Esophagus squamous epithelium (tissue), 5 donors: ENCODE measurements around the gene ACP5. TPM values are rescaled to one million over a fixed set of nuclear protein-coding genes. Genes with fewer than 3 reads are reported as not detected.

Experiments used
- DNase-seq: peaks from one replicate; lab custom pipeline; 2025; lab: John Stamatoyannopoulos, UW
- H3K27ac ChIP-seq, 4 donors: fragments of 200-600 bp; sonication (generic); one replicate each; pipeline ENCODE4 v1.5.1; 2016 to 2019; ENCODE audit warnings: mild to moderate bottlenecking in 1 of 4
- H3K27me3 ChIP-seq, 4 donors: fragments of 200-600 bp; sonication (generic); 1 replicate in 3 of 4; 2 replicates in 1 of 4; pipeline versions ENCODE4 v1.5.1 to v1.6.0; 2017 to 2021; ENCODE audit warnings: antibody characterized with exemption in 1 of 4
- H3K36me3 ChIP-seq, 3 donors: fragments of 200-600 bp; sonication (generic); one replicate each; pipeline ENCODE4 v1.5.1; 2016 to 2019
- H3K4me1 ChIP-seq, 3 donors: fragments of 200-600 bp; sonication (generic); one replicate each; pipeline ENCODE4 v1.5.1; 2017 to 2019
- H3K4me3 ChIP-seq, 4 donors: fragments of 200-600 bp; sonication (generic); 1 replicate in 3 of 4; 2 replicates in 1 of 4; pipeline ENCODE4 v1.5.1; 2016 to 2019; ENCODE audit warnings: mild to moderate bottlenecking in 2 of 4, moderate library complexity in 1 of 4
- H3K9me3 ChIP-seq, 3 donors: fragments of 200-600 bp; sonication (generic); one replicate each; pipeline ENCODE4 v1.5.1; 2016 to 2019
- CTCF ChIP-seq, 6 experiments: fragments of 450-650 bp in 4 of 6; fragments of 200-600 bp in 2 of 6; sonication (generic) in 2 of 6; IDR thresholded peaks; one replicate each; pipeline ENCODE4 v1.5.1; 2016 to 2019; ENCODE audit warnings: antibody characterized with exemption in 6 of 6, mild to moderate bottlenecking in 4 of 6, moderate library complexity in 4 of 6
- POLR2A ChIP-seq, 4 donors: fragments of 450-650 bp; IDR thresholded peaks; one replicate each; pipeline ENCODE4 v1.6.1; 2017; ENCODE audit warnings: antibody characterized with exemption in 4 of 4, mild to moderate bottlenecking in 4 of 4, moderate library complexity in 3 of 4
- WGBS, 2 donors: methylation state at CpG; one replicate each; pipeline ENCODE4 v1.1.5; 2018; 5-methylcytosine and 5-hydroxymethylcytosine counted together
- intact Hi-C: fragments of 100-400 bp; cut with DNase I; formaldehyde crosslinking; loops from one replicate; pipeline ENCODE4 v1.15.0; 2022
- total RNA-seq, 4 donors: library from RNA; depleted of rRNA; stranded (reverse); fragments of >200 nt; gene quantifications; one replicate each; pipeline ENCODE4 v1.1.0, GENCODE V29; 2016
- donor health status: DM: yes; HTN: yes; CAD: no.

Gene ACP5
- total RNA-seq, 4 donors from 2014 or later: 12.2 to 61.9 (median 33.0) TPM

- Histone ChIP-seq H3K4me1 (peaks cover 8 to 42% (median 25%) of the 10 kb centered on the region in 3 donors), H3K36me3 (peaks cover 4 to 25% (median 5%) of the 10 kb centered on the region in 3 donors), H3K9me3 (no peaks in the 10 kb centered on the region), H3K27ac (peak within 1 kb of the TSS; percentile 77 to 89 (median 81)), H3K4me3 (peak within 1 kb of the TSS; percentile 62 to 94 (median 84)), H3K27me3 (no peaks in the 10 kb centered on the region)
- DNase-seq: peak; percentile 87
- intact Hi-C loops: no loop called here
- 5 to 6% methylated on average over 23 to 36 of the region's 57 CpGs for WGBS, 2 donors
- peak in 4 of 6 experiments; percentile 17 to 48 (median 22) for TF ChIP-seq CTCF (IDR thresholded peaks at IDR 0.05)
- TF ChIP-seq POLR2A (IDR thresholded peaks at IDR 0.05): peak in 3 of 4 donors; percentile 62 to 83 (median 82)
Observed at GRCh38 chr19:11558881-11559828, 18.3 kb downstream of the ACP5 start, which contains the start of gene ELOF1. Gene ELOF1 (minus strand): TSS chr19:11559230. CDS start chr19:11554347, 4,883 bp downstream.

GRCh38 chr19:11556634-11557420, 20.6 kb downstream of the ACP5 start:
- Histone ChIP-seq H3K9me3 (no peaks in the 10 kb centered on the region), H3K27ac (no peak overlapping the region), H3K4me1 (peaks cover 8 to 42% (median 25%) of the 10 kb centered on the region in 3 donors), H3K36me3 (peaks cover 11 to 48% (median 12%) of the 10 kb centered on the region in 3 donors), H3K27me3 (no peaks in the 10 kb centered on the region), H3K4me3 (no peak overlapping the region)
- 63 to 100% methylated on average over 1 to 2 of the region's 4 CpGs for WGBS, 2 donors
- intact Hi-C loops: no loop called here
- no peak for DNase-seq
- TF ChIP-seq POLR2A (IDR thresholded peaks at IDR 0.05) (no peak), CTCF (IDR thresholded peaks at IDR 0.05) (no peak)

GRCh38 chr19:11555246-11555645, 22.2 kb downstream of the ACP5 start:
- no peak overlapping the region for H3K4me3 ChIP-seq
- DNase-seq: no peak
- H3K27me3 ChIP-seq: no peaks in the 10 kb centered on the region
- peaks cover 8 to 36% (median 22%) of the 10 kb centered on the region in 3 donors for H3K4me1 ChIP-seq
- H3K36me3 ChIP-seq: peaks cover 11 to 51% (median 12%) of the 10 kb centered on the region in 3 donors
- intact Hi-C loops: no loop called here
- whole genome bisulfite sequencing, 2 donors: 86 to 88% methylated on average over 6 of the region's 6 CpGs
- H3K27ac ChIP-seq: no peak overlapping the region
- H3K9me3 ChIP-seq: no peaks in the 10 kb centered on the region
- TF ChIP-seq POLR2A (IDR thresholded peaks at IDR 0.05): no peak
- TF ChIP-seq CTCF (IDR thresholded peaks at IDR 0.05): no peak

GRCh38 chr19:11554160-11554559, 23.3 kb downstream of the ACP5 start:
- no peak overlapping the region for H3K4me3 ChIP-seq
- H3K4me1 ChIP-seq: peaks cover 8 to 26% (median 15%) of the 10 kb centered on the region in 3 donors
- WGBS, 2 donors: 86 to 100% methylated on average over 1 to 2 of the region's 12 CpGs
- peaks cover 11 to 51% (median 12%) of the 10 kb centered on the region in 3 donors for H3K36me3 ChIP-seq
- H3K27ac ChIP-seq: no peak overlapping the region
- TF ChIP-seq CTCF (IDR thresholded peaks at IDR 0.05) (no peak), POLR2A (IDR thresholded peaks at IDR 0.05) (no peak)
- H3K27me3 ChIP-seq: no peaks in the 10 kb centered on the region
- no peak for DNase-seq
- intact Hi-C loops: no loop called here
- H3K9me3 ChIP-seq: no peaks in the 10 kb centered on the region
